Heart left ventricle (tissue), 16 donors: ENCODE results near the gene SPEF1. TPM values are rescaled to one million over a fixed set of nuclear protein-coding genes. Genes with fewer than 3 reads are reported as not detected.

Source experiments
- ATAC-seq, 4 donors: fragments of 200-7000 bp; cut with Tn5 transposase; one replicate each; pipeline ENCODE4 v1.9.1; 2020 to 2022; ENCODE audit warnings: moderate library complexity in 4 of 4, mild to moderate bottlenecking in 3 of 4, moderate number of reproducible peaks in 1 of 4
- DNase-seq, 5 donors: peaks; one replicate each; pipeline ENCODE4 v3.0.0-alpha.2; 2020
- H3K27ac ChIP-seq, 12 donors: fragments of 200-600 bp; sonication (generic) in 4 of 12; one replicate each; pipeline versions ENCODE4 v1.5.0 to v1.8.0; 2016 to 2022; ENCODE audit warnings: mild to moderate bottlenecking in 2 of 12
- H3K27me3 ChIP-seq, 9 donors: fragments of 200-600 bp; sonication (generic) in 2 of 9; one replicate each; pipeline versions ENCODE4 v1.5.1 to v1.8.0; 2016 to 2022; ENCODE audit warnings: mild to moderate bottlenecking in 3 of 9
- H3K36me3 ChIP-seq, 9 donors: fragments of 200-600 bp; sonication (generic) in 2 of 9; one replicate each; pipeline versions ENCODE4 v1.5.0 to v1.8.0; 2018 to 2022; ENCODE audit warnings: mild to moderate bottlenecking in 2 of 9
- H3K4me1 ChIP-seq, 12 donors: fragments of 200-600 bp; sonication (generic) in 4 of 12; one replicate each; pipeline versions ENCODE4 v1.5.0 to v1.8.0; 2016 to 2022; ENCODE audit warnings: mild to moderate bottlenecking in 3 of 12
- H3K4me3 ChIP-seq, 12 donors: fragments of 200-600 bp; sonication (generic) in 4 of 12; one replicate each; pipeline versions ENCODE4 v1.5.0 to v1.8.0; 2017 to 2022; ENCODE audit warnings: mild to moderate bottlenecking in 9 of 12, moderate library complexity in 4 of 12
- H3K9me3 ChIP-seq, 12 donors: fragments of 200-600 bp; sonication (generic) in 4 of 12; one replicate each; pipeline versions ENCODE4 v1.5.0 to v1.8.0; 2016 to 2022; ENCODE audit warnings: mild to moderate bottlenecking in 1 of 12
- POLR2A ChIP-seq, 2 donors: fragments of 450-650 bp; IDR thresholded peaks; one replicate each; pipeline ENCODE4 v1.6.1; 2017; ENCODE audit warnings: antibody characterized with exemption in 2 of 2, mild to moderate bottlenecking in 2 of 2, moderate library complexity in 2 of 2
- WGBS, 4 donors: extraction: QIAGEN DNeasy Blood & Tissue Kit in 2 of 4; methylation state at CpG; one replicate each; pipeline versions ENCODE4 v1.1.5 to v1.1.7; 2013 to 2018; 5-methylcytosine and 5-hydroxymethylcytosine counted together
- intact Hi-C, 10 donors: fragments of 100-400 bp; cut with DNase I; formaldehyde crosslinking; loops; one replicate each; pipeline versions ENCODE4 v1.11.1 to v1.14.2; 2022
- polyA plus RNA-seq, 2 donors: library from polyadenylated mRNA; stranded (reverse); fragments of 200-250 nt; gene quantifications; one replicate each; pipeline ENCODE4 v1.2.3, GENCODE V29; 2013
- total RNA-seq, 9 donors: library from RNA; depleted of rRNA in 2 of 9; stranded (reverse); fragments of >200 nt in 2 of 9; fragmentation: NEBNext Ultra II Directional in 3 of 9; extraction: Animal tissue kit (Norgen Biotek cat#: 25700) in 3 of 9; gene quantifications; one replicate each; pipeline versions ENCODE4 v1.1.0 to v1.2.4, GENCODE V29; 2016 to 2023
- TF ChIP-seq, protein P1 (sequence below), 12 donors: fragments of 200-600 bp; sonication (generic) in 4 of 12; IDR thresholded peaks; one replicate each; pipeline versions ENCODE4 v1.5.0 to v1.8.0; 2018 to 2022; ENCODE audit warnings: antibody characterized with exemption in 12 of 12, mild to moderate bottlenecking in 5 of 12
- donor health status: ischemic (EF 13 %, LVEDD 7.1; RV severe dilation, severe dysfunction).
- donor health status: healthy with polysubstance abuse.
- donor health status: DM: no; HTN: yes; CAD: no.
- donor health status: DM: no; HTN: no; CAD: no.
- donor health status: ischemic (EF 25% LVEDD 6.9; RV normal size, moderate dysfunction).
- donor health status: ischemic (EF 25% LVEDD 5.7; RV mildly dilated, moderate dysfunction).
- donor health status: healthy.
- donor health status: DM: yes; HTN: yes; CAD: no.
- donor health status: ischemic (EF 35%, LVEDD 5.7; RV mildly dilated, moderate dysfunction).
- donor health status: nonischemic (EF 11% LVEDD 7.7; RV severe dilation, severe dysfunction).
- donor health status: DM: yes; HTN: yes; CAD: no.
- donor health status: PGD.
- donor health status: ischemic (EF 29% LVEDD 5.4; RV normal size, mild dysfunction).
- donor health status: nonischemic (EF 23%, LVEDD 6.1; RV moderate dilation, normal function).

The SPEF1 gene
- total and polyA plus RNA-seq, 11 donors: 0.11 to 0.65 (median 0.19) TPM; not detected in 5

DNA sequence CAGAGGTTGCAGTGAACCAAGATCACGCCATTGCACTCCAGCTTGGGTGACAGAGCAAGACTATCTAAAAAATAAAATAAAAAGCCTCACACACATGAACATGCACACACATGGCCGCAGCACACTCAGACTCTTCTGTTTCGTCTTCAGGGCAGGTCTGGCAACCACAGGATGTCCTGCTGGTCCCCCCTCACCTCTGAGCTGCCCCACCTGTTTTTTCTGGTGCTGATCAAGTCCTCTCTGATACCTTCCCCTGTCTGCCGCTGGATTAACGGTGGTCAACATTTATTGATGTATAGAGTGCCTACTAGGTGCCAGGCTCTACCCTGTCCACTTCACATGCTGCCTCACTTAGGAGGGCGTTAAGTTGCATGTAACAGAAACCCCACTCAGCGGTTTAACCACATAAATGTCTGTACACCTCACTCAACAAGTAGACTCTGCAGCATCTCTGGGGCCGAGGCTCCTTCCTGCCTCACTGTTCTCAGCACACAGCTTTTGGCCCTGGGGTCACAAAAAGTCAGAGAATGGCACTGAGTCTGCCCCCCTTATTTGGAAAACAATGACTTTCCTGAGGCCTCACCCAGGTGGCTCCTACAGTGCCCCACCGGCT lies 34.6 kb upstream of the SPEF1 start:
- intact Hi-C loops: loop anchor here in 2 of 10 donors (2.0 to 10.0 kb wide), 2 partner anchors 25 to 411 kb away; partner anchors contain the start of gene DNAAF9 (in 1 of the 2)
- no peak for ATAC-seq
- no peak for TF ChIP-seq POLR2A (IDR thresholded peaks at IDR 0.05)
- TF ChIP-seq, protein P1, sequence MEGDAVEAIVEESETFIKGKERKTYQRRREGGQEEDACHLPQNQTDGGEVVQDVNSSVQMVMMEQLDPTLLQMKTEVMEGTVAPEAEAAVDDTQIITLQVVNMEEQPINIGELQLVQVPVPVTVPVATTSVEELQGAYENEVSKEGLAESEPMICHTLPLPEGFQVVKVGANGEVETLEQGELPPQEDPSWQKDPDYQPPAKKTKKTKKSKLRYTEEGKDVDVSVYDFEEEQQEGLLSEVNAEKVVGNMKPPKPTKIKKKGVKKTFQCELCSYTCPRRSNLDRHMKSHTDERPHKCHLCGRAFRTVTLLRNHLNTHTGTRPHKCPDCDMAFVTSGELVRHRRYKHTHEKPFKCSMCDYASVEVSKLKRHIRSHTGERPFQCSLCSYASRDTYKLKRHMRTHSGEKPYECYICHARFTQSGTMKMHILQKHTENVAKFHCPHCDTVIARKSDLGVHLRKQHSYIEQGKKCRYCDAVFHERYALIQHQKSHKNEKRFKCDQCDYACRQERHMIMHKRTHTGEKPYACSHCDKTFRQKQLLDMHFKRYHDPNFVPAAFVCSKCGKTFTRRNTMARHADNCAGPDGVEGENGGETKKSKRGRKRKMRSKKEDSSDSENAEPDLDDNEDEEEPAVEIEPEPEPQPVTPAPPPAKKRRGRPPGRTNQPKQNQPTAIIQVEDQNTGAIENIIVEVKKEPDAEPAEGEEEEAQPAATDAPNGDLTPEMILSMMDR (IDR thresholded peaks at IDR 0.05): no peak
- Histone ChIP-seq H3K9me3 (no peaks in the 10 kb centered on the region), H3K4me1 (peaks cover 6 to 66% (median 32%) of the 10 kb centered on the region in 12 donors), H3K36me3 (no peaks in the 10 kb centered on the region), H3K27ac (peak overlapping the region in 1 of 12 donors; percentile 71), H3K27me3 (no peaks in the 10 kb centered on the region), H3K4me3 (no peak overlapping the region)
- WGBS, 4 donors: 75 to 86% (median 77%) methylated on average over 9 of the region's 9 CpGs
- DNase-seq: no peak

DNA sequence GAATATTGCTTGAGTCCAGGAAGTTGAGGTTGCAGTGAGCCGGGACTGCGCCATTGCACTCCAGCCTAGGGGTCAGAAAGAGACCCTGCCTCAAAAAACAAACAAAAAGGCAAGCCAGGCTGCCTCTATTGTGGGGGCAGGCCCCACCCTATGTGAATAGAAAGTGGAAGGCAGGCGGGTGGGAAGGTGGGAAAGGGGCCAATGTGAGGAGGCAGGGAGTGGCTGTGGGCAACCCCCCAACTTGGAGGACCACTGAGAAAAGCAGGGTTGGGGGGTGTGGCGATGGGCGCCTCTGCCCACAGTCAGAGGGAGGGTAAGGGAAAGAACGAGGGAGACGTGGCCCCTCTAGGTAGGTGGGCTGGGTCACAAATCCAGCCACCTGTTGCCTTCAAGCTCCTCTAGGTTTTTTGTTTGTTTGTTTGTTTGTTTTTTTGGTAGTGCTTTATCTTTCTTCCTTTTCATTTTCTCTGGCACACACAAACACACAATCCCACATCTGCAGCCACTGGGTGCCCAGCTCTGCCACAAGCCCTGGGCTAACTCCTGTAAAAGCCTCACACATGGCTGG lies 33.8 kb upstream of the SPEF1 start:
- Histone ChIP-seq H3K36me3 (no peaks in the 10 kb centered on the region), H3K4me3 (no peak overlapping the region), H3K4me1 (peaks cover 6 to 73% (median 36%) of the 10 kb centered on the region in 12 donors), H3K9me3 (no peaks in the 10 kb centered on the region), H3K27ac (peak overlapping the region in 1 of 12 donors; percentile 71), H3K27me3 (no peaks in the 10 kb centered on the region)
- intact Hi-C loops: loop anchor here in 1 of 10 donors (10.0 kb wide), 1 partner anchor 410 kb away; the partner anchor contains the start of gene DNAAF9
- DNase-seq (no peak), ATAC-seq (no peak)
- TF ChIP-seq, protein P1 (IDR thresholded peaks at IDR 0.05): no peak
- no peak for TF ChIP-seq POLR2A (IDR thresholded peaks at IDR 0.05)
- WGBS, 4 donors: 84 to 96% (median 89%) methylated on average over 7 of the region's 7 CpGs

DNA sequence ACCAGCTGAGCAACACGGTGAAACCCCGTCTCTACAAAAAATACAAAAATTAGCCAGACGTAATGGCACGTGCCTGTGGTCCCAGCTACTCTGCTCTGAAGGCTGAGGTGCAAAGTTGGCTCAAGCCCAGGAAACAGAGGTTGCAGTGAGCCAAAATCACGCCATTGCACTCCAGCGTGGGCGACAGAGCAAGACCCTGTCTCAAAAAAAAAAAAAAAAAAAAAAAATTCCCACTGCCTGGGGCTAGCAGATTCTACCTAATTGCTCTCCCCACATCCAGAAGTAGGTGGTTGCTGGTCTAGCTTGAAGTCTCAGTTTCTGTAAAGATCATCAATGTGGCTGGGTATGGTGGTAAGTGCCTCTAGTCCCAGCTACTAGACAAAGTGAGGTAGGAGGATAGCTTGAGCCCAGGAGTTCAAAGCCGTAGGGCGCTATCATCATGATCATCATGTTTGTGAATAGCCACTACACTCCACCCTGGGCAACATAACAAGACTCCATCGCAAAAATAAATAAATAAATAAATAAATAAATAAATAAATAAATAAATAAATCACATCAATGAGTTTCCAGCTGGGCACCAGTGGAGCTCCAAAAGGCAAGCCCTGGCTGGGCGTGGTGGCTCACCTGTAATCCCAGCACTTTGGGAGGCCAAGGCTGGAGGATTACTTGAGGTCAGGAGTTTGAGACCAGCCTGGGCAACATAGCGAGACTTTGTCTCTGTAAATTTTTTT lies 32.8 kb upstream of the SPEF1 start:
- Histone ChIP-seq H3K9me3 (no peaks in the 10 kb centered on the region), H3K4me1 (peaks cover 4 to 69% (median 30%) of the 10 kb centered on the region in 12 donors), H3K27me3 (no peaks in the 10 kb centered on the region), H3K27ac (peak overlapping the region in 2 of 12 donors; percentile 93 to 95), H3K36me3 (no peaks in the 10 kb centered on the region), H3K4me3 (no peak overlapping the region)
- no peak for TF ChIP-seq POLR2A (IDR thresholded peaks at IDR 0.05)
- TF ChIP-seq, protein P1 (IDR thresholded peaks at IDR 0.05): no peak
- DNase-seq (no peak), ATAC-seq (no peak)
- intact Hi-C loops: loop anchor here in 1 of 10 donors (10.0 kb wide), 1 partner anchor 409 kb away; the partner anchor contains the start of gene DNAAF9
- 89 to 96% (median 92%) methylated on average over 12 of the region's 12 CpGs for WGBS, 4 donors
